OCI-LY3 (cell line): Measurements from ENCODE around the gene PRDM2.

ENCODE experiments used
- H2AFZ ChIP-seq: fragments of 200-600, 300-600 bp; shearing (Covaris generic); 2 replicates; pipeline ENCODE4 v1.6.0; 2014; ENCODE audit warnings: antibody characterized with exemption, low read depth, low read length
- H3K27ac ChIP-seq: fragments of 200-600, 300-600 bp; sonication (generic); 2 replicates; pipeline ENCODE4 v1.5.1; 2014; ENCODE audit warnings: mild to moderate bottlenecking, low read length, moderate library complexity, mixed read lengths
- H3K27me3 ChIP-seq: fragments of 200-600, 300-600 bp; sonication (generic); 2 replicates; pipeline ENCODE4 v1.6.1; 2014; ENCODE audit warnings: low read depth, low read length, mixed read lengths
- H3K36me3 ChIP-seq: fragments of 200-600, 300-600 bp; sonication (generic); replicated peaks from 2 replicates; pipeline ENCODE3; 2014; ENCODE audit warnings: low read depth, low read length, mixed read lengths
- H3K4me1 ChIP-seq: fragments of 300-600, 200-600 bp; sonication (generic); 2 replicates; pipeline ENCODE4 v1.6.1; 2014; ENCODE audit warnings: low read length, mixed read lengths
- H3K4me2 ChIP-seq: fragments of 200-600, 300-600 bp; sonication (generic); 2 replicates; pipeline ENCODE4 v1.6.1; 2014; ENCODE audit warnings: low read length, mixed read lengths
- H3K4me3 ChIP-seq: fragments of 300-600, 200-600 bp; sonication (generic); 2 replicates; pipeline ENCODE4 v1.5.1; 2014; ENCODE audit warnings: antibody characterized with exemption, mild to moderate bottlenecking, low read length, moderate library complexity
- H3K79me2 ChIP-seq: fragments of 300-600, 200-600 bp; shearing (Covaris generic); 2 replicates; pipeline ENCODE4 v1.6.1; 2014; ENCODE audit warnings: mild to moderate bottlenecking, low read length, mixed read lengths
- H3K9ac ChIP-seq: fragments of 300-600, 200-600 bp; shearing (Covaris generic); 2 replicates; pipeline ENCODE4 v1.6.0; 2014; ENCODE audit warnings: mild to moderate bottlenecking, low read length, moderate library complexity
- H3K9me3 ChIP-seq: fragments of 200-600, 300-600 bp; shearing (Covaris generic); 2 replicates; pipeline ENCODE4 v1.6.1; 2014; ENCODE audit warnings: low read length, mixed read lengths; ENCODE audit not compliant: insufficient read depth
- H4K20me1 ChIP-seq: fragments of 200-600, 300-600 bp; sonication (generic); 2 replicates; pipeline ENCODE4 v1.6.1; 2016; ENCODE audit warnings: low read length, mixed read lengths; ENCODE audit not compliant: insufficient read depth
- EZH2phosphoT487 ChIP-seq: fragments of 200-600 bp; shearing (Covaris generic); IDR thresholded peaks from 2 replicates; pipeline ENCODE4 v1.6.1; 2018; ENCODE audit warnings: antibody characterized with exemption, mixed run types, low read depth
- TF ChIP-seq, protein P1 (sequence below): fragments of 200-600, 300-600 bp; sonication (generic); IDR thresholded peaks from 2 replicates; pipeline ENCODE4 v1.5.1; 2014; ENCODE audit warnings: antibody characterized with exemption, low read length, low read depth

Gene PRDM2

DNA sequence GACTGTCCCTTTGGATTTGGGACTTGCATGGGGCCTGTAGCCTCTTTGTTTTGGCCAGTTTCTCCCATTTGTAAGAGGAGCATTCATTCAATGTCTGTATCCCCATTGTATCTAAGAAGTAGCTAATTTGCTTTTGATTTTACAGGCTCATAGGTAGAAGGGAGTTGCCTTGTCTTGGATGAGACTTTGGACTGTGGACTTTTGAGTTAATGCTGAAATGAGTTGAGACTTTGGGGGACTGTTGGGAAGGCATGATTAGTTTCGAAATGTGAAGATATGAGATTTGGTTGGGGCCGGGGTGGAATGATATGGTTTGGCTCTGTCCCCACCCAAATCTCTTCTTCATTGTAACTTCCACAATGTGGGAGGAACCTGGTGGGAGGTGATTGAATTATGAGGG lies 151.7 kb downstream of the PRDM2 start:
- Histone ChIP-seq H4K20me1 (no peaks in the 10 kb centered on the region), H3K4me3 (no peak overlapping the region), H3K9ac (no peak overlapping the region), H3K27me3 (0 out of 2 replicates have a peak, but pooled peaks cover 4% of the 10 kb centered on the region), H3K4me2 (no peak overlapping the region), H3K4me1 (no peaks in the 10 kb centered on the region), H3K79me2 (no peaks in the 10 kb centered on the region), H3K9me3 (no peaks in the 10 kb centered on the region), H3K36me3 (no peaks in the 10 kb centered on the region), H2AFZ (no peak overlapping the region), H3K27ac (no peak overlapping the region)
- TF ChIP-seq, protein P1, sequence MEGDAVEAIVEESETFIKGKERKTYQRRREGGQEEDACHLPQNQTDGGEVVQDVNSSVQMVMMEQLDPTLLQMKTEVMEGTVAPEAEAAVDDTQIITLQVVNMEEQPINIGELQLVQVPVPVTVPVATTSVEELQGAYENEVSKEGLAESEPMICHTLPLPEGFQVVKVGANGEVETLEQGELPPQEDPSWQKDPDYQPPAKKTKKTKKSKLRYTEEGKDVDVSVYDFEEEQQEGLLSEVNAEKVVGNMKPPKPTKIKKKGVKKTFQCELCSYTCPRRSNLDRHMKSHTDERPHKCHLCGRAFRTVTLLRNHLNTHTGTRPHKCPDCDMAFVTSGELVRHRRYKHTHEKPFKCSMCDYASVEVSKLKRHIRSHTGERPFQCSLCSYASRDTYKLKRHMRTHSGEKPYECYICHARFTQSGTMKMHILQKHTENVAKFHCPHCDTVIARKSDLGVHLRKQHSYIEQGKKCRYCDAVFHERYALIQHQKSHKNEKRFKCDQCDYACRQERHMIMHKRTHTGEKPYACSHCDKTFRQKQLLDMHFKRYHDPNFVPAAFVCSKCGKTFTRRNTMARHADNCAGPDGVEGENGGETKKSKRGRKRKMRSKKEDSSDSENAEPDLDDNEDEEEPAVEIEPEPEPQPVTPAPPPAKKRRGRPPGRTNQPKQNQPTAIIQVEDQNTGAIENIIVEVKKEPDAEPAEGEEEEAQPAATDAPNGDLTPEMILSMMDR: no peak
- no peak for TF ChIP-seq EZH2phosphoT487

DNA sequence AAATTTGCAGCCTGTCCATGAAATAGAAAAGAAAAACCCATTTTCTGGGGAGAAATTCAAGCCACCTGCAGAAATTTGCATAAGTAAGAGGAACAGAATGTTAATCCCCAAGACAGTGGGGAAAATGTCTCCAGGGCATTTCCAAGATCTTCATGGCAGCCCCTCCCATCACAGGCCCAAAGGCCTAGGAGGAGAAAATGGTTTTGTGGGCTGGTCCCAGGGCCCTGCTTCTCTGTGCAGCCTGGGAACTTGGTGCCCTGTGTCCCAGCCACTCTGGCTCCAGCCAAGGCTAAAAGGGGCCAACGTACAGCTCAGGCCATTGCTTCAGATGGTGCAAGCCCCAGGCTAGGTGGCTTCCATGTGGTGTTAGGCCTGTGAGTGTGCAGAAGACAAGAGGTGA lies 155.6 kb downstream of the PRDM2 start:
- Histone ChIP-seq H3K4me3 (no peak overlapping the region), H3K27ac (no peak overlapping the region), H3K36me3 (no peaks in the 10 kb centered on the region), H3K9me3 (no peaks in the 10 kb centered on the region), H3K27me3 (0 out of 2 replicates have a peak, but pooled peaks cover 4% of the 10 kb centered on the region), H3K4me2 (no peak overlapping the region), H3K4me1 (no peaks in the 10 kb centered on the region), H3K79me2 (no peaks in the 10 kb centered on the region), H3K9ac (no peak overlapping the region), H4K20me1 (no peaks in the 10 kb centered on the region), H2AFZ (no peak overlapping the region)
- TF ChIP-seq EZH2phosphoT487: no peak

DNA sequence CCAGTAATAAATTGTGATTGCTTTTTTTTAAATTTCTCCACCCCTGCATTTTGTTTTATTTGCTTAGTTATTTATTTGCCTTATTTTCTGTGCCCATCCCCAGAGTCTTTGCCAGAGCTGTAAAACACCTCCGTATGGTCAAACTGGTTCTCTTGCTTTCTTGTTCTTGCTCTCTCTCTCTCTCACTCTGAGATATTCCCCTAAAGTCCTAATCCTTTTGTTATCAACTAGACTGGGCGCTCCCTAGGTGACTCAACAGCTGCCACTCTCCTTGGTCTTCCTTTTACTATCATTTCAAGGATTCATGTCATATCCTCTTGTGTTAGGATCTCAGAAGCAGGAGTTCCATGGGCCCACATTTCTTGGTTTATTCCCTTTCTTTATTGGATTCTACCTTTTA lies 160.0 kb downstream of the PRDM2 start:
- H3K36me3 ChIP-seq: no peaks in the 10 kb centered on the region
- H3K4me3 ChIP-seq: no peak overlapping the region
- no peak overlapping the region for H2AFZ ChIP-seq
- TF ChIP-seq, protein P1: no peak
- TF ChIP-seq EZH2phosphoT487: no peak
- H3K27ac ChIP-seq: no peak overlapping the region
- H3K9me3 ChIP-seq: no peaks in the 10 kb centered on the region
- no peak overlapping the region for H3K4me2 ChIP-seq
- no peaks in the 10 kb centered on the region for H3K27me3 ChIP-seq
- H3K9ac ChIP-seq: no peak overlapping the region
- H3K4me1 ChIP-seq: no peaks in the 10 kb centered on the region
- no peaks in the 10 kb centered on the region for H3K79me2 ChIP-seq
- no peaks in the 10 kb centered on the region for H4K20me1 ChIP-seq

DNA sequence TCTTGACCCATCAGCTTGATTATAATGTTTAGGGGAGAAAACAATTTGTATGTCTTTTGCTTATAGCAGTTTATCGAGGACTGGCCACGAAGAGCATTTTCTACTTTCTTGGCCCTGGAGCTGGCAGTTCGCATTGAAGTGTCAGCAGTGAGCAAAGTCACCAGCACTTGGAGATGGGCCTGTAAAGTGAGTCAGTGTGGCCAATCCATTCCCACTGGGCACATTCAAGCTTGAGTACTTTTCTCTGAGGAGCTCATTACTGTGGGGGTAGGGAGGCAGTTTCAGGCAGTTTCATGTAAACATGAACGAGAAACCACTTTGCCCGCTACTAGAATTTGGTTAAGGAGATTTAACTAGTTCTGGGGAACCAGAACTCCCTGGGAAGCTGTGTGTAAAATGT lies 164.8 kb downstream of the PRDM2 start:
- no peaks in the 10 kb centered on the region for H4K20me1 ChIP-seq
- no peak overlapping the region for H2AFZ ChIP-seq
- H3K36me3 ChIP-seq: no peaks in the 10 kb centered on the region
- H3K27me3 ChIP-seq: no peaks in the 10 kb centered on the region
- no peak overlapping the region for H3K4me2 ChIP-seq
- no peak overlapping the region for H3K9ac ChIP-seq
- TF ChIP-seq EZH2phosphoT487: no peak
- TF ChIP-seq, protein P1: no peak
- no peak overlapping the region for H3K4me3 ChIP-seq
- no peak overlapping the region for H3K27ac ChIP-seq
- no peaks in the 10 kb centered on the region for H3K79me2 ChIP-seq
- no peaks in the 10 kb centered on the region for H3K9me3 ChIP-seq
- H3K4me1 ChIP-seq: no peaks in the 10 kb centered on the region

DNA sequence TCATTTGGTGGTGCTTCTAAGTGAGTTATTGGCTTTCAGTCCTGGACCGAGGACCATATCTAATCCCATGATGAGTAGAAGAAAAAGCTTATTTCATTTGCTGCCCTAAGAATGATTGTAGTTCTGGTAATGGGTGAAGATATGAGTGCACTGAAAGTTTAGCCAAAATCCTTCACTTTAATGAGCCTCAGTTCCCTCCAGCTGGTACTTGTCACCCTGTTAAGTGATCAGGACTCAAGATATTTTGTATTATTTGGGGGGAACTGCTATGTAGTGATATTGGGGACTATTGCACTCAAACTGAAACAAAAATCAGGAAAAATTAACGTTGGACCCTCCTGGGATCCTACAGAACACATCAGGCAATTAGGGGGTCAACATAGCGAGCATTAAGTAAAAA lies 165.9 kb downstream of the PRDM2 start:
- Histone ChIP-seq H2AFZ (no peak overlapping the region), H3K4me3 (no peak overlapping the region), H3K4me1 (no peaks in the 10 kb centered on the region), H3K27me3 (no peaks in the 10 kb centered on the region), H4K20me1 (no peaks in the 10 kb centered on the region), H3K27ac (no peak overlapping the region), H3K9ac (no peak overlapping the region), H3K36me3 (no peaks in the 10 kb centered on the region), H3K9me3 (no peaks in the 10 kb centered on the region), H3K4me2 (no peak overlapping the region), H3K79me2 (no peaks in the 10 kb centered on the region)
- TF ChIP-seq, protein P1: no peak
- no peak for TF ChIP-seq EZH2phosphoT487
